Measurements from ENCODE around the gene EAF2.
"Not testable (repeated sequence)": the region's sequence is repeated elsewhere in the genome, so short reads cannot be mapped to it uniquely, and the experiment has no call there.

Gene EAF2

DNA sequence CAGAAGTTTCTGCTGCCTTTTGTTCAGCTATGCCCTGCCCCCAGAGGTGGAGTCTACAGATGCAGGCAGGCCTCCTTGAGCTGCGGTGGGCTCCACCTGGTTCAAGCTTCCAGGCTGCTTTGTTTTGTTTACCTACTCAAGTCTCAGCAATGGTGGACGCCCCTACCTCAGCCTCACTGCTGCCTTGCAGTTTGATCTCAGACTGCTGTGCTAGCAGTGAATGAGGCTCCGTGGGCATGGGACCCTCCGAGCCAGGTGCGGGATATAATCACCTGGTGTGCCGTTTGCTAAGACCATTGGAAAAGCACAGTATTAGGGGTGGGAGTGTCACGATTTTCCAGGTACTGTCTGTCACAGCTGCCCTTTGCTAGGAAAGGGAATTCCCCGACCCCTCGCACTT is 28.2 kb downstream of the EAF2 start:
- not testable (repeated sequence) for DNase-seq (ENCODE audit: low spot score); FAIRE-seq

DNA sequence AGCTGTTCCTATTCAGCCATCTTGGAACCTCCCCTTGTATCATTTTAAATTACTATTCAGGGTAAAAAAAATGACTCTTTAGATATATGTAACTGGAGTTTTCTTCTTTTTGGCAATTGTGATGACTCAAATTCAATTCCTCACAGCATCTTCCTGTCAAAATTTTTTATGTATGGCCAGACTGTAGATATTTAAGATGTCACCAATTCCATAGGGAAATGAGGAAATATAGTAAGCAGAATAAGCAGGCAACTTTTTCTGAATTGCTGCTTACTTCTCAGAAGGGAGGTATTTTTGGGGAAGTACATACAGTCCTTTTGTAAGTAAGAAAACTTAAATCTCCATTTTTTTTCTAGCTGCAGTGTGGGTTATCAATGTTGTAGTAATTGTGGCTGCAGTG is 28.8 kb downstream of the EAF2 start:
- DNase-seq (ENCODE audit: low spot score) (no peak), FAIRE-seq (no peak)

DNA sequence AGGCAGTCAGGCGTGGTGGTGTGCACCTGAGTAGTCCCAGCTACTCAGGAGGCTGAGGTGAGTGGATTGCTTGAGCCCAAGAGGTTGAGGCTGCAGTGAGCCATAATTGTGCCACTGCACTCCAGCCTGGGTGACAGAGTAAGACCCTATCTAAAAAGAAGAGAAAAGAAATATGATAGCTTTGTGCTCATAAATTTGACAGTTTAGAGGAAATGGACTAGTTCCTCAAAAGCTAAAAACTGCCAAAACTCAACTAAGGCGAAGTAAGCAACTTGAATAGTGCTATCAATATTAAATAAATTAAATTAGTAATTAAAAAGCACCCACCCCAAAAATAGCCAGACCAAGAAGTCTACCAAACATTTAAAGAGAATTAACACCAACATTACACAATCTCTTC is 34.7 kb downstream of the EAF2 start:
- FAIRE-seq, result no peak
- DNase-seq (ENCODE audit: low spot score), result no peak

DNA sequence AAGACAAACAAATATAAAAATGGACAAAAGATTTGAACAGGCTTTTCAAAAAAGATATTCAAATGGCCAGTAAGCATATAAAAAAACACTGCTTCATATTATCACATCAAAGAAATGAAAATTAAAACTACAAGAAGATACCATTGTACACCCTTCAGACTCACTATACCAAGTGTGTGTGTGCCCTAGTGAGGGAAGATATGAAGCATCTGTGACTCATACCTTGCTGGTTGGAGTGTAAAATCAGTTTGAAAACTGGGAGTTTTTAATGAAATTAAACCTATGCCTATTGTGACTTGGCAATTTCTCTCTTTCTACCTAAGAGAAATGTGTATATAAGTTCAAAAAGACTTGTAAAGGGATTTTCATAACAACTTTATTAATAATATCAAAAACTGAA is 35.7 kb downstream of the EAF2 start:
- no peak for FAIRE-seq

DNA sequence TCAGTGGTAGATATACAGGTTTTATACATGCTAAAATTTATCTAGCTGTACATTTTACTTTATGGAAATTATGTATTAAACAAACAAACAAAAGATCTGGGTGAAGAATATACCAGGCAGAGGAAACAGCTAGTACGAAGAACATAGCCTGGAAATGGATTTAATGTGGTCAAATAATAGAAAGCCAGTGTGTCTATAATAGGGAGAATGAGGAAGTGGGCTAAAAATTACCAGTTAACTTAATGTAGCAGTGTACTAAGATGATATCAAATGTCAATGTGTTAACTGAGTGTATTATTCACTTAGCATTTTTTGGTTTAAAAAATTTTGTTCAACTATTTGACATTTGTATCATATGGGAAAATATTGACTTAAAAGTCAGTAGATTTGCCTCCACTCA is 36.4 kb downstream of the EAF2 start:
- no peak for DNase-seq (ENCODE audit: low spot score)
- no peak for FAIRE-seq

More for the DNA sequence above, 35.7 kb downstream of the EAF2 start:
- DNase-seq (ENCODE audit: low spot score), result no peak

DNA sequence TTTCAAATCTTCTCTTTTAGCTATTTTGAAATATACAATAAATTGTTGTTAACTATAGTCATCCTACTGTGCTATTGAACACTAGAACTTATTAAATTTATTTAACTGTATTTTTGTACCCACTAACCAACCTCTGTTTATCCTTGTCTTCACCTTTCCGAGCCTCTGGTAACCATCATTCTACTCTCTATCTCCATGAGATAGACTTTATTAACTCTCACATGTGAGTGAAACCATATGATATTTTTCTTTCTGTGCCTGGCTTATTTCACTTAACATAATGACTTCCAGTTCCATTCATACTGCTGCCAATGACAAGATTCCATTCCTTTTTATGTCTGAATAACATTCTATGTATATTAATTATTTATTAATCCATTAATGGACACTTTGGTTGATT is 43.4 kb downstream of the EAF2 start:
- DNase-seq (ENCODE audit: low spot score) (no peak), FAIRE-seq (no peak)

DNA sequence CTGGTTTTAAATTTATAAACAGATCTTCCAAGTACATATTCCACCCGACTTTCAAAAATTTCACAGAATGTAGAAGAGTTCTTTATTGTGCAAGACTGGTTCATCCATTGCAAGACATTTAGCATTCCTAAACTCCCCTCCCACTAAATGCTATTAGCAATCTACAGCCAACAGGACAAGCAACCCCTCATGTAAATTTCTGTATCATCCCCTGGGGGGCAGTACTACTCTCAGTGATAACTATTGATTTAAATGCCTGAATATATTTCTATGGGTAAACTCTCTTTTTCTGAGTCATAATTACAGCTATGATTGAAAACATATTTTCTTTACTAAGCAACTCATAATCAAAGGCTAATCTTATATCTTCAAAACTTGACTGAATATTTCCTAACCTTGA is 48.5 kb downstream of the EAF2 start:
- FAIRE-seq, result no peak
- DNase-seq (ENCODE audit: low spot score), result peak; percentile 3

DNA sequence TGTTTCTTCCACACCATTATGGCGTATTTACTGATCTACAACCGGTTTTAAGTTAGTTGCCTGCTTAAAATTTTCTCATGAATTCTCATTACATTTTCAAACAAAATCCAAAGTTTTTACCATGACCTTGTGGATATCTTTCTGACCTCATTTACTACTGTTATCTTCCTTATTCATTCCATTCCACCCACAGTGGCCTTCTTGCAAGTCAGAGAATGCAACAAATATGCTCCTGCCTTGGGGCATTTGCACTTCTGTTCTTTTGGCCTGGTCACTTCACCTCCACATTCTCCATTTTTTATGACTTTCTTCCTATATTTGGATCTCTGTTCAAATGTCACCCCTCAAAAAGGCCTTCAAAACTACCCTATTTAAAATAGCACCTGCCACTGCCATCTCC is 50.4 kb downstream of the EAF2 start:
- FAIRE-seq (no peak), DNase-seq (ENCODE audit: low spot score) (no peak)

DNA sequence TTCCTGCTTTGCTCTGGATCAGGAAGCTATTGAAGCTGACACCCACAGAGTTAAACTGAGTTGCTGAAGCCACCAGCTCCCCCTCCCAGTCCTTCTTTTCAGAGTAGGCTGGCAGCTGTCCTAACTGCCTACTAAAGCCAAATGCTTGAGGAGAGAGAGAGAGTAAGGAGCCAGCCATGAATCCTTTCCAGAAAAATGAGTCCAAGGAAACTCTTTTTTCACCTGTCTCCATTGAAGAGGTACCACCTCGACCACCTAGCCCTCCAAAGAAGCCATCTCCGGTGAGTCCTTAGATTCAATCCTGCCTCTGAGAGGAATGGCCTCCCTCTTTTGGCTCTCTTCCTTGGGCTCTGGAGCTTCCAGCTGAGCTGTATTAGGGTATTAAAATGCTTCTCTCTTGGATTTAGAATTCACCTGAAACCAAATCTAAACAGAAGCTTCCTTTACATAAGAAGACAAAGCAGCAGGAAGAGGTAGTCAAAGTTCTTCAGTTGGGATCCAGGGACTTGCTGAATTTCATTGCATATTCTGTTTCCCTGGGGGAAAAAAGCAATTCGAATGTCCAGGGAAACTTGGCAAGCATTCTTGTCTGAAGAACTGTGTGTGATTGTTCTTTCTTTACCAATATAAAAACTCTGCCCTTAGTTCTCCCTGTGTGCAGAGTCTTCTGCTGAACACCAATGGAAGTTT is 59.4 kb downstream of the EAF2 start, which contains the start of gene SLC15A2:
Gene SLC15A2, plus strand, starts transcription at position 101 of the 690 bp plus-strand sequence. Its CDS starts 76 bp downstream, at position 177.
- DNase-seq (ENCODE audit: low spot score) (no peak), FAIRE-seq (no peak)

DNA sequence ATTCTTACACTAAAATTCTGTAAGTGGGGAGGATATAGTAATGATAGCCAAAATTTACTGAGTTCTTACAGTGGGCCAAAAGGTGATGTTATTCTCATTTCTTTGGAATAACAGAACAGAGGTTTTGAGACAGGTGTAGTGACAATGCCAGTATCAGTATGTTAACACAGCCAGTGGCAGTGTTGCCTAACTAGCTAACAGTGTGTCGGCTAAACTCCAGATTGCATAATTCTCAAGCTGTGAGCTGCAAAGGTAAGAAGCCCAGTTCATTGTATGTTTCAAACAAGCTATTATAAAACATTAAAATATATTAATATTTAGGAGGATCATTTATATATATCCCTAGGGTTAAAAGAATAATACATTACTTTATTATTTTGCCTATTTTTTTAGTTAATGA is 60.1 kb downstream of the EAF2 start:
- FAIRE-seq (no peak), DNase-seq (ENCODE audit: low spot score) (no peak)

DNA sequence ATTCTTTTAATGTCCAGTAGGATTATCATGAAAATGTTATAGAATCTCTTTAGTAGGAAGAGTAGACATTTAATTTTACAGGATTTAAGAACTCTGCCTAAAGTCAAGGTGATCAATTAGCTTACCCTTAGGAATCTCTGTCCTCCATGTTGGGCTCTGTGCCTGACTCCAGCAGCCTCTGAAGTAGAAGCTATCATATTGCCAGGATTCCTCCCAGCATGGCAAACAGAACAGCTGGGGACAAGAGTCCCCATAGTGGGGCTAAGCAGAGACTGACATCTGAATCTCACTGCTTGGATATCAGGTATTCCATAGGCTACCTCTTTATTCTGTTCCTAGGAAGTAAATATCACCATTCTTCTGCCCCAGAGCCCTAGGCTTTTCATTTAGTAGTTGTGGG is 60.7 kb downstream of the EAF2 start:
- FAIRE-seq, result no peak
- DNase-seq (ENCODE audit: low spot score), result no peak

DNA sequence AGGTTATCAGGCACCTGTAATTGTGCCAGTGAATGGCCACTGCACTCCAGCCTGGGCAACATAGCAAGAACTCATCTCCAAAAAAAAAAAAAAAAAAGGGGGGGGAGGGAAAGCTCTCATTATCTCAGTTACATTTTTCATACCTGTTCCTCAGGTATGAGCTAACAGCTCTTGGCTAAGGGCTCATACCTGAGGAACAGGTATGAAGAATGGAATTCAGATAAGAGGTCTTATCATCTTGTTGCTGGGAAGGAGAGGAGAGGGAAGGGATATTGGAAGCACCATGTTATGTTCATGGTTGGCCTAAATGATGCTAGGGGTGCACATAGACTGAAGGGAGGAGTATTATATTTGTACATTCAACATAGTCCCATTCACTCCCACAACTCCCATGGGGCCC is 61.8 kb downstream of the EAF2 start:
- FAIRE-seq (no peak), DNase-seq (ENCODE audit: low spot score) (no peak)

DNA sequence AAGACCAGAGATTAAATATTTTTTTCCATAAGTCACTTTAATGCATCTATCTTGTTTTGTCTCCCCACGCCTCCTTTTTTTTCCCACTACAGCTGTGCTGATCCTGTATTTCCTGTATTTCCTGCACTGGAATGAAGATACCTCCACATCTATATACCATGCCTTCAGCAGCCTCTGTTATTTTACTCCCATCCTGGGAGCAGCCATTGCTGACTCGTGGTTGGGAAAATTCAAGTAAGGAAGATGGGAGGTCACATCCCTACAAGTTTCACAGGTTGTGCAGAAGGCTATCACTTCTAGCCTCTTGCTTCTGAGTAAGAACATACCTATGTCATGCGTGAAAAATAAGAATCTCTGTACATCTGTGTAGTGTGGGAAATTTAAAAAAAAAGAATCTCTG is 62.3 kb downstream of the EAF2 start:
- no peak for DNase-seq (ENCODE audit: low spot score)
- FAIRE-seq, result no peak

DNA sequence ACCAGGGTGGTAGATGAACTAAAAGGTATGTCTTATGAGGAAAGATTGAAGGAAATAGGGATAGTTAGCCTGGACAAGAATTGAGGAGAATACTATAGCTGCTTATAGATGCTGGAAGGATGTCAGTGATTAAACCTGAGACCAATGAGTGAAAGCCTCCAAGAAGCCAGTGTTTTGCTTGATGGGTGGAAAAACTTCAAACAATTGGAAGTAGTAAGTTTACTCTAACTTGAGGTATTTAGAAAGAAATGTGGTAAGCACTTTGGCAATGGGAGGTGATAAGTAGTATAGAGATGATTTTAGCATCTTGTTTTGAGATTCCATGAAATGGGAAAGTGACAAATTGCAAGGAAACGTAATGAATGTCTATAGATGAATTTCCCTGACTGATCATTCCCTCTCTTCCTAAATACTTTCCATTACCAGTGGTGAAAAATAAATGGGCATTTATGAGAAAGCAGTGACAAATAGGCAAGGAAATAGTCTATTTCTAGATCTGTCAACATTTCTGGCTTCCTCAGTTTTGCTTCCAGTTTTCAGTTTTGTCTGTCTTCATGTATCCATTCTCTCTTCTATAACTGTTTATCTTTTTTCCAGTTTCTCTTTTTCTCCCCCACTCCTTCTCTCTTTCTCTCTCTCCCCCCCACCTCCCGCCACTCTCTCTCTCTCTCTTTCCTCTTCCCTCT is 78.4 kb downstream of the EAF2 start:
- DNase-seq (ENCODE audit: low spot score) (no peak), FAIRE-seq (no peak)

DNA sequence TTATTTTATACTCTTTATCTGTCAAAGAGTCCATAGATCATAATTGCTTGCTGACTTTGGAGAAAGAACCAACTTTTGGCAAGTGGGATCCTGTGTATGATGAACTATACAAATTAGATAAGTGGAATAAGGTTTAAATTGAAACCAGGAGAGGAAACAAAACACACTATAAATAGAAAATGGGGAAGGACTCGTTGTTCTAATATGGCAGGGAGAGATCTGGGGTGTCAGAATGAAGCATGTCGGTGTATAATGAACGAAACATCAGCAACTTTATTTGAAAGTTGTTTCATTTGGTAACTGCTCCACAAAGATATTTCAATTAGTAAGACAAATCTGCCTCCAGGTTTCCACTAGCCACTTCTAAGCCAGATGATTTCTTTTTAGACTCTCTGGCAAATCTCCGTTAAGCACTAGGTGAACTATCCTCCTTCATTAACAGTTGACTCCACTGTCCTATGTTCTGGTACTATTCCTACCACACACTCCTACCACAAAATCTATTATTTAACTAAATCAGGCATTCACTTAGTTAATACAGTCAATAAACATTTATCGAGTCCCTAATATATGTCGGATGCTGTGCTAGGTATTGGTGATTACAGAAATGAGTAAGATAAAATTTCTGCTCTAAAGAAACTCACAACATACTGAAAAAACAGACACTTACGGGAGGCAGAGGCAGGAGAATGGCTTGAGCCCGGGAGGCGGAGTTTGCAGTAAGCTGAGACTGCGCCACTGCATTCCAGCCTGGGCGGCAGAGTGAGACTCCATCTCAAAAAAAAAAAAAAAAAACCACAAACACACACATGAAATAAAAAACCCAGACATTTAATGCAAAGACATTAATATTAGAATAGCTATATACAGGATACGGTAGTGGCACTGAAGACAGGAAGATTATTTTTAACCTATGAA is 79.3 kb downstream of the EAF2 start:
- DNase-seq (ENCODE audit: low spot score), result no peak
- FAIRE-seq, result no peak

DNA sequence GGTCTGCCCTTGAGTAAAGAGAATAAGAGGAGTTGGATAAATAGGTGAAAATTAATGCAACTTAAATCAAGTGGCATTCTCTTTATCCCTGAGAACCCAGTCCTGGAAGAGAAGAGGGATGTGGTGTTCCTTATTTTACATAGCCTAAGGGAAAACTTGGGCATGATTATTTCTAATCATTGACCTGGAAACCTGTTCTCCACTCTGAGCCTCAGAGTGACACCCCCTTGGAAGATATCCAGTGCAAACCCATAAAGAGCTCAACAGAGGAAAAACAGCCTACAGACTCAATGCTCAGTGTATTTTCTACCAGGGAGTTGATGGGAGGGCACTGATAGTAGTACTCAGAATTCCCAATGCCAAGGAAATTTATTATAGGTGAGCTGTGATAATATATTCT is 81.2 kb downstream of the EAF2 start:
- no peak for DNase-seq (ENCODE audit: low spot score)
- no peak for FAIRE-seq

DNA sequence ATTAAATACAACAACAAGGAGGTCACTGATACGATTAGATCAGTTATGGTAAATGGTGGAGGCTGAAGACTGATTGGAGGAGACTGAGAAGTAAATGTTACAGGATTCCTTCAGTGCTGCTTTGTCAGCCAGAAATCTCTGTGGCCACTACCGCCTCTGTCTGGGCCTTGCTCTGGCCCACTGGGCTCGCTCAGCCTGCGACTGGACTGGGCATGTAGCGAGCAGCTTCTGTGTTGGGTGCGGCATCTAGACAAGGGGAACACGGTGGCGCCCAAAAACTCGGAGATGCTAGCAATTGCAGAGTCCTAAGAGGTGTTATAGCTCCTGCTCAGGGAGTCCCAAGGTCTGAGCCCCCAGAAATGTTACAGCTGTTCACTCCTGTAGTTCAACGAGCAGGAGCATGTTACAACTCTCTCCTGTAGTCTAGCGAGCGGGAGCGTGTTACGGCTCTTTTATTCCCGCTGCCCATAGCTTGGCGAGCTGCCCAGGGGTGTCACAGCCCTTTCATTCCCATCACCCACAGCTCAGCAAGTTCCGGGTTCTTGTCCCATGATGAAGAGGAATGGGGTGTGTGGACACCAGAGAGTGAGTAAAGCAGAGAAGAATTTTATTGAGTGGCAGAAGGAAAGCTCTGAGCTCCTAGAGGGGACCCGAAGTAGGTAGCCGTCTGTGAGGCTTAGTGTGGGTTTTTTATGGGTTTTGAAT is 83.9 kb downstream of the EAF2 start:
- FAIRE-seq, result no peak
- no peak for DNase-seq (ENCODE audit: low spot score)

DNA sequence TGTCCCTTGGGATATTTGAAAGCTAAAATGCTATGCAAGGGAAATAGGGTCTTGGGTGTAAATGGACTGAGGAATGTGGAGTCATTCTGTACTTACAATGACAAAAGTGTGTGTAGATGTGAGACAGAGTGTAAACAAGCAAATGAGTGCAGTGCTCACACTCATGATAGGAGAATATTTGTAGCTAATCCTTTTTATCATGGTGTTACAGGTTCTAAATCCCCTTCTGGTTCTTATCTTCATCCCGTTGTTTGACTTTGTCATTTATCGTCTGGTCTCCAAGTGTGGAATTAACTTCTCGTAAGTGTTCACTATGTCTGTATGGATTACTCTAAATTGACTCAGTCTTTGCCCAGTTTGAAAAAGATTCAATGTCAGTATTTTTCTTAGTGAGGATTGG is 89.7 kb downstream of the EAF2 start:
- FAIRE-seq (no peak), DNase-seq (ENCODE audit: low spot score) (no peak)

DNA sequence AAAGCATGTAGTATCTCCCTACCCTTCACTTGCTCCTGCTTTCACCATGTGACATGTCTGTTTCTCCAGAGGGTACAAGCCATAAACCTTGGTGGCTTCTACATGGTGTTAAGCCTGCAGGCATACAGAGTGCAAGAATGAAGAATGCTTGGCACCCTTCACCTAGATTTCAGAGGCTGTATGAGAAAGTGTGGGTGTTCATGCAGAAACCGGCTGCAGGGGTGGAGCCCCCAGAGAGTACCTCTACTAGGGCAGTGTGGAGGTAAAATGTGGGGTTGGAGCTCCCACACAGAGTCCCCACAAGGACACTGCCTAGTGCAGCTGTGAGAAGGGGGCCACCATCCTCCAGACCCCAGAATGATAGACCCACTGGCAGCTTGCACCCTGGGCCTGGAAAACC is 91.4 kb downstream of the EAF2 start:
- DNase-seq (ENCODE audit: low spot score), result no peak
- no peak for FAIRE-seq
